Measurements from ENCODE around the gene IQCH. TPM values are rescaled to one million over a fixed set of nuclear protein-coding genes. Genes with fewer than 3 reads are reported as not detected.

Gene IQCH
- total and polyA plus RNA-seq, 2 experiments from 2014 or later = 1.7 to 4.6 TPM

- H3K27me3 ChIP-seq (ENCODE audit: insufficient read depth) = no peaks in the 10 kb centered on the region
- Mint-ChIP-seq H3K36me3 (ENCODE audit: low read depth) (no peaks in the 10 kb centered on the region), H3K27ac (no peak overlapping the region), H3K9me3 (no peaks in the 10 kb centered on the region), H3K4me3 (no peak overlapping the region), H3K27me3 (ENCODE audit: insufficient read depth, low read depth, poor library complexity) (peaks cover 4% of the 10 kb centered on the region), H3K4me1 (peaks cover 2% of the 10 kb centered on the region; the same call in 1 of the 3 replicates)
- H3K79me2 ChIP-seq (replicated peaks; ENCODE audit: insufficient read depth) = no peaks in the 10 kb centered on the region
- no peaks in the 10 kb centered on the region for H3K9me2 ChIP-seq (ENCODE audit: insufficient read depth)
- H3K4me2 ChIP-seq = no peak overlapping the region
- no peaks in the 10 kb centered on the region; the same call in 1 of the 2 replicates for H3K4me1 ChIP-seq (ENCODE audit: insufficient read depth)
- no peak for DNase-seq (ENCODE audit: low spot score)
- H3F3A ChIP-seq (replicated peaks; ENCODE audit: low read depth) = no peaks in the 10 kb centered on the region
- no peak overlapping the region for H3K27ac ChIP-seq (ENCODE audit: low read depth)
- H3K36me3 ChIP-seq (ENCODE audit: insufficient read depth) = no peaks in the 10 kb centered on the region
- no peak overlapping the region for H2AFZ ChIP-seq
- no peaks in the 10 kb centered on the region for H4K20me1 ChIP-seq (replicated peaks; ENCODE audit: insufficient read depth)
- H3K4me3 ChIP-seq = no peak overlapping the region
- ATAC-seq = no peak
- TF ChIP-seq ZNF331 (CRISPR knock-in tag; IDR thresholded peaks at IDR 0.05; ENCODE audit: low read depth) = no peak
- no peak for TF ChIP-seq ZNF114 (CRISPR knock-in tag; IDR thresholded peaks at IDR 0.05)
- no peak for TF ChIP-seq ETS1 (IDR thresholded peaks at IDR 0.05)
These were observed 111.4 kb downstream of the IQCH start for GRCh38 chr15:67365994-67366393.

- H3K36me3 ChIP-seq (ENCODE audit: insufficient read depth) = no peaks in the 10 kb centered on the region
- no peak overlapping the region for H3K4me3 ChIP-seq
- H3K9me2 ChIP-seq (ENCODE audit: insufficient read depth) = no peaks in the 10 kb centered on the region
- no peaks in the 10 kb centered on the region for H3K36me3 Mint-ChIP-seq (ENCODE audit: low read depth)
- H2AFZ ChIP-seq = no peak overlapping the region
- peaks cover 4% of the 10 kb centered on the region for H3K27me3 Mint-ChIP-seq (ENCODE audit: insufficient read depth, low read depth, poor library complexity)
- no peaks in the 10 kb centered on the region for H3K79me2 ChIP-seq (replicated peaks; ENCODE audit: insufficient read depth)
- ATAC-seq (no peak), DNase-seq (ENCODE audit: low spot score) (no peak)
- H3K4me3 Mint-ChIP-seq = no peak overlapping the region
- H3K4me1 Mint-ChIP-seq = peaks cover 2% of the 10 kb centered on the region; the same call in 1 of the 3 replicates
- no peaks in the 10 kb centered on the region for H3F3A ChIP-seq (replicated peaks; ENCODE audit: low read depth)
- no peak overlapping the region for H3K4me2 ChIP-seq
- no peak overlapping the region for H3K27ac ChIP-seq (ENCODE audit: low read depth)
- no peaks in the 10 kb centered on the region for H4K20me1 ChIP-seq (replicated peaks; ENCODE audit: insufficient read depth)
- no peaks in the 10 kb centered on the region; the same call in 1 of the 2 replicates for H3K4me1 ChIP-seq (ENCODE audit: insufficient read depth)
- H3K27me3 ChIP-seq (ENCODE audit: insufficient read depth) = no peaks in the 10 kb centered on the region
- no peak overlapping the region for H3K27ac Mint-ChIP-seq
- H3K9me3 Mint-ChIP-seq = no peaks in the 10 kb centered on the region
- TF ChIP-seq EZH2phosphoT487 (IDR thresholded peaks at IDR 0.05; ENCODE audit: unreplicated experiment) (no peak), POLR2AphosphoS5 (IDR thresholded peaks at IDR 0.05; ENCODE audit: low read depth) (no peak), CREB1 (CRISPR knock-in tag; IDR thresholded peaks at IDR 0.05; ENCODE audit: low read depth) (no peak), ETS1 (IDR thresholded peaks at IDR 0.05) (no peak), JUNB (IDR thresholded peaks at IDR 0.05; ENCODE audit: unreplicated experiment) (no peak), ZNF331 (CRISPR knock-in tag; IDR thresholded peaks at IDR 0.05; ENCODE audit: low read depth) (no peak), ZNF462 (CRISPR knock-in tag; IDR thresholded peaks at IDR 0.05) (no peak), REST (IDR thresholded peaks at IDR 0.05; ENCODE audit: unreplicated experiment) (no peak)
These were observed 112.3 kb downstream of the IQCH start for GRCh38 chr15:67366904-67367303.
